CD4-positive, alpha-beta T cell treated with Interleukin-6 for 4 hours (primary cell): ENCODE results near the gene KRTAP2-1.
"Not testable (repeated sequence)": the region's sequence is repeated elsewhere in the genome, so short reads cannot be mapped to it uniquely, and the experiment has no call there.

Source experiments
- DNase-seq: peaks from one replicate; pipeline ENCODE4 v3.0.0-alpha.2; 2020; ENCODE audit warnings: mixed read lengths

The KRTAP2-1 gene

DNA sequence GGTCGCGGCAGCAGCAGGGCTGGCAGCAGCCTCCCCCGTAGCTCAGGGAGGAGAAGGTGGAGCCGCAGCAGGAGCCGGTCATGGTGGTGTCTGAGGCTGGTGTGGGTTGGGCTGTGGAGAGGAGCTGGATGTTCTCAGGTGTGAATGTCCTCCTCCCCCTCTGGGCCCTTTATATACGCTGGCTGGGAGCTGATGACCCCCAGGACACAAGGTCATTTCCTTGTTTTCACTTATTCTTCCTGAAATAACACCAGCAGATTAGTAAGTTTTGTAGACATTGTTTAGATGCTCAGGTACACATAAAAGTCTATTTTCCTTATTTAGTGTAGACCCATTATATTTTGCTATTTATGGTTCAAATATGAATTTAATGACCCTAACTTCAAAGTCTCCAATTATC, 8.0 kb upstream of the KRTAP2-1 start, which contains the start of gene KRTAP2-2:
Gene KRTAP2-2, minus strand, starts transcription at position 101 of the 400 bp plus-strand sequence. Its CDS starts 19 bp downstream, at position 82.
- DNase-seq, result not testable (repeated sequence)

DNA sequence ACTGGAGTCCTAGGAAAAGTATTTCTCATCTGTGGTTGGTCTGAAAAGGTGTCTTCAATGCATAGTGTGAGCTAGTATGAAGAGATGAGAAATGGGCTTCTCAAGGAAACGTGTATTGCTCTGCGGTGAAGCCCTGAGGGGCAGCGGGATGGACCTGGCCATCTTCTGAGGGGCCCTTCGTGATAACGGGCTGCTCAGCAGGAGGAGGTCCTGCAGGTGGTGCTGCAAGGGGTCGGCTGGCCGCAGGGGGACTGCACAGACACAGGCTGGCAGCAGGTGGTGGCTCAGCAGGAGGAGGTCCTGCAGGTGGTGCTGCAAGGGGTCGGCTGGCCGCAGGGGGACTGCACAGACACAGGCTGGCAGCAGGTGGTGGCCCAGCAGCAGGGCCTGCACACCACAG, 7.4 kb upstream of the KRTAP2-1 start:
- DNase-seq, result not testable (repeated sequence)

DNA sequence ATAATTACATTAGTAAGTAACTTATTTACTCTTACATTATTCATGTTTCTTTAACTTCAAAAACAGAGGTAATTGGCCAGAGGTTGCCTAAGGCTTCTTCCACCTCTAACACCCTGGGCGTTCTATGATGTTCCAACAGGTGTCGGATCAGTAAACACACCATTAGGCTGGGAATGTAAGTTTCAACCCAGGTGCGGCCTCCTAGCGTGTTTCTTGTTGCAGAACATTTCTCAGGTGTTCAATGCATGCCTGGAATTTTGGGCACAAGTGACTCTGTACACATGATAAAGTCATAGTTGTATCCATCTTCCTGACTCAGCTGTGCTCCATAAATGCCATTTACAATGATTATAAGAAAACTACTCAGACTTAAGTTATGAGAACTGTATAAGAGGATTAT, 6.9 kb upstream of the KRTAP2-1 start:
- no peak for DNase-seq

DNA sequence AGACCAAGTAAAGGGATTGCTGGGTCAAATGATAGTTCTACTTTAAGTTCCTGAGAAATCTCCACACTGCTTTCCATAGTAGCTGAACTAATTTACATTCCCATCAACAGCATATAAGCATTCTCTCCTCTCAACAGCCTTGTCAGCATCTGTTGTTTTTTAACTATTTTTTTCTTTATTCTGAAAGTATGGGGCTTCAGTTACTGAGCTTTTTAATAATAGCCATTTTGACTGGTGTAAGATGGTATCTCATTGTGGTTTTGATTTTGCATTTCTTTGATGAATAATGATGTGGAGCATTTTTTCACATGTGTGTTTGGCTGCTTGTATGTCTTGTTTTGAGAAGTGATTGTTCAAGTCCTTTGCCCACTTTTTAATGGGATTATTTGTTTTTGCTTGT, 5.5 kb upstream of the KRTAP2-1 start:
- no peak for DNase-seq

GRCh38 chr17:41049110-41049509, 2.0 kb upstream of the KRTAP2-1 start:
- no peak for DNase-seq

GRCh38 chr17:41048441-41048840, 1.3 kb upstream of the KRTAP2-1 start:
- DNase-seq, result no peak

DNA sequence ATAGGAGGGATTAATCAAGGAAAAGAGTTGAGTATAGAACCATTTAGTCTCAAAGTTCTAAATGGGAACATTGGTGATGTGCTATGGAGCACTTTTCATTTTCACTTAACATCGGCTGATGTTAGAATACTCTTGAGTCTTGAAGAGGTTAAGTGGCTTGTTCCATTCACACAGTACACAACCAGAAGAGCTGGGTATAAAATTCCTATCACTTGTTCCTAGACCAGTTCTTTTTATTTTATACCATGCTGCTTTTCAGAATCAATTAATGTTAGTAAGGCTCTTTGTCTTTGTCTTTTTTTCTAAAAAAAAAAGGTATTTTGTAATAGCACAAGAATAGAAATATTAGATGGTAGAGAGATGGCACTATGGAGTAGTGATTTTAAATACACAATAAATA, 4.2 kb downstream of the KRTAP2-1 start:
- DNase-seq, result no peak

GRCh38 chr17:41040783-41041571, 6.1 kb downstream of the KRTAP2-1 start, which contains the start of gene KRTAP1-1:
KRTAP1-1 (minus strand) TSS chr17:41041450; CDS start chr17:41041397, 53 bp downstream.
- DNase-seq, result not testable (repeated sequence)

DNA sequence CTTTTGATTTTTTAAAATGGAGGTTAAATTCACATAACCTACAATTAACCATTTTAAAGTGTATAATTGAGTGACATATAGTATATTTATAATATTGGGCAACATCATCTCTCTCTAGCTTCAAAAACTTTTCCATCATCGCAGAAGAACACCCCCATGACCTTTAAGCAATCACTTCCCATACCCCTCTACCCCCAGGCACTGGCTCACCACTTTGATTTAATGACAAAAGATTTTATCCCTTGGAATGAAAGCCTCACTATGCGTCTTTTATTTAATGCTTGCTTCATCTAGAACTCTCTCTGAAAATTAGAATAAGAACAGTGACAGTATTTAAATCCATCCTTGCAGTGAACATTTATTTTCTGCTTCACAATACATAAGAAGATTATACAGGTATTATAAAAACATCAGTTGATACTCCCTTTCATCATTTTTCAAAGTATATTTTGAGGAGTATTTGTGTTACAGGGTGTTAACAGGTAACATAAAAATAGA, 9.2 kb downstream of the KRTAP2-1 start:
- no peak for DNase-seq

DNA sequence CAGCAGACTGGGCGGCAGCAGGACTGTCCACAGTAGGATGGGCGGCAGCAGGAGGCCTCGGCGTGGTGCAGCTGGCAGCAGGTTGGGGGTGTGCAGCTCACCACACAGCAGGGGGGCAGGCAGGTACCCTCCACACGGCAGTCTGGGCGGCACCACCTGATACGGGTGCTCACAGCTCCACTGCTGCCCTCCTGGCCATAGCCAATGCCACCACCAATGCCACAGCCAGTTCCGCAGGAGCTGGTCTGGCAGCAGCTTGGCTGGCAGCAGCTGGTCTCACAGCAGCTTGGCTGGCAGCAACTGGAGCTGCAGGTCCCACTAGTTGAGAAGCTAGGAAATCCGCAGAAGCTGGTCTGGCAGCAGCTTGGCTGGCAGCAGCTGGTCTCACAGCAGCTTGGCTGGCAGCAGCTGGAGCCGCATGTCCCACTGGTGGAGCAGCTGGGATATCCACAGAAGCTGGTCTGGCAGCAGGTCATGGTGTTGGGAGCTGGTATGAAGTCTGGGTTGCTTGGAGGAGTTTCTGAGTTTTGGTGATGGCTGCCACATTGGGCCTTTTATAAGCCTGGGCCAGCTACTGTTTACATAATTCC, 12.7 kb downstream of the KRTAP2-1 start, which contains the start of gene KRTAP1-3:
Gene KRTAP1-3, minus strand, starts transcription at position 529 of the 590 bp plus-strand sequence. Its CDS starts 53 bp downstream, at position 476.
- not testable (repeated sequence) for DNase-seq

DNA sequence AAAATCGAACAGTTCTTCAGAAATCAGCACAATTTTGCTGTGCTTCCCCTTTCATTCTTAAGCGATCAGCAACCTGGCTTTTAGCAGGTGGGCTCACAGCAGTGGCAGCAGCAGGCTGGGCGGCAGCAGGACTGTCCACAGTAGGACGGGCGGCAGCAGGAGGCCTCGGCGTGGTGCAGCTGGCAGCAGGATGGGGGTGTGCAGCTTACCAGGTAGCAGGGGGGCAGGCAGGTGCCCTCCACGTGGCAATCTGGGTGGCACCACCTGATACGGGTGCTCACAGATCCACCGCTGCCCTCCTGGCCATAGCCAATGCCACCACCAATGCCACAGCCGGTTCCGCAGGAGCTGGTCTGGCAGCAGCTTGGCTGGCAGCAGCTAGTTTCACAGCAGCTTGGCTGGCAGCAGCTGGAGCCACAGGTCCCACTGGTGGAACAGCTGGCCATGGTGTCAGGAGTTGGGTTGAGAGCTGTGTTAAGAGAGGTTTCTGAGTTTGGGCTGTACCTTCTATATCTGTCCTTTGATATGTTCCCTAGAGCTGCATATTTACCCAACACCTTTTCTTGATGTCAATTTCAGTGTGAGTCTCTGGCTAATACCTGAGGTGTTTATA, 17.4 kb downstream of the KRTAP2-1 start, which contains the start of gene KRTAP1-4:
Gene KRTAP1-4, minus strand, starts transcription at position 563 of the 613 bp plus-strand sequence. Its CDS starts 117 bp downstream, at position 446.
- no peak for DNase-seq

- no peak for DNase-seq
These were observed 20.2 kb downstream of the KRTAP2-1 start, which contains the start of gene KRTAP1-5 for GRCh38 chr17:41026715-41027471. KRTAP1-5 (minus strand) TSS chr17:41027208; CDS start chr17:41027155, 53 bp downstream.

- no peak for DNase-seq
These were observed 22.4 kb downstream of the KRTAP2-1 start for GRCh38 chr17:41024697-41025096.

- DNase-seq, result no peak
These were observed 26.8 kb downstream of the KRTAP2-1 start for GRCh38 chr17:41020336-41020735.

- no peak for DNase-seq
These were observed 27.7 kb downstream of the KRTAP2-1 start for GRCh38 chr17:41019415-41019814.

GRCh38 chr17:41018541-41018940, 28.6 kb downstream of the KRTAP2-1 start:
- DNase-seq, result no peak

DNA sequence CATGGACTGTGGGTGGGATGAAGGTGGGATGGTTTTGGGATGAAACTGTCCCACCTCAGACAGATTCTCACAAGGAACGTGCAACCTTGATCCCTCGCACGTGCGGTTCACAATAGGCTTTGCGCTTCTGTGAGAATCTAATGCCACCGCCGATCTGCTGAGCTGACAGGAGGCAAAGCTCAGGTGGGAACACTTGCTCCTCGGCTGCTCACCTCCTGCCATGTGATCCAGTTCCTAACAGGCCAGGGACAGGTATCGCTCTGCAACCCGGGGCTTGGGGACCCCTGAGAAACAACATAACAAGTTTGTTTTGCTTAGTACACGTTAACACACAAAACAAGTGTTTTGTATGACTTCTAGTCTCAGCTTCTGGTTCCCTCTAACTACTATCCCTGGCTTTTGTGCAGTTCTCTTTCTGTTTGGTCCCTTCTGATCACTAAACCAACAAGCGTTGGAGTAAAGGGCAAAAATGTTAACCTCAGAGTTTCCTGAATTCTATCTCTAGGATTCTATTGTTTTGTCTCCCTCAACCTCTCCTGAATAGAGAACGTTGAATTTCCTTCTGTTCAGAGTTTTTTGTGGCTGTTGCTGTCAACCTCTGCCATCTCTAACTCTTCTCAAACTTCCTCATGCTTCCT, 30.4 kb downstream of the KRTAP2-1 start:
- no peak for DNase-seq

- DNase-seq, result no peak
These were observed 31.7 kb downstream of the KRTAP2-1 start for GRCh38 chr17:41015454-41015853.

DNA sequence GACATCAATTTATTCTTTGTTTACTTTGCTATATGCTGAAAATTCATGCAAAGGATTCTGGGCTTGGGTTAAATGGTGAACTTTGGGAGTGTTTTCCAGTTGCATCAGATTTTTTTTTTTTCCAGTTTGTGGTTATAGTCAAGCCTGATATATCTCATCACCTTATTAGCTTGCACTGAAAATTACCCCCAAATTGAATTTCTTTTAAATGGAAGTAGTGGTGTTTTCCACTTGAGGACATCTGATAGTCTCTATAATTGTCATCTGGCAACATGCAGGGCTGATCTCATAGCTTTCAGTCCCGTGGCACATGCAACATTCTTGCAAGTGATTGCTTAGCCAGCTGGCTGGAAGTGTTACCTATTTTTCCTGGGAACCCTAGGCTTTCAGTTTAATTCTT, 33.5 kb downstream of the KRTAP2-1 start:
- no peak for DNase-seq

DNA sequence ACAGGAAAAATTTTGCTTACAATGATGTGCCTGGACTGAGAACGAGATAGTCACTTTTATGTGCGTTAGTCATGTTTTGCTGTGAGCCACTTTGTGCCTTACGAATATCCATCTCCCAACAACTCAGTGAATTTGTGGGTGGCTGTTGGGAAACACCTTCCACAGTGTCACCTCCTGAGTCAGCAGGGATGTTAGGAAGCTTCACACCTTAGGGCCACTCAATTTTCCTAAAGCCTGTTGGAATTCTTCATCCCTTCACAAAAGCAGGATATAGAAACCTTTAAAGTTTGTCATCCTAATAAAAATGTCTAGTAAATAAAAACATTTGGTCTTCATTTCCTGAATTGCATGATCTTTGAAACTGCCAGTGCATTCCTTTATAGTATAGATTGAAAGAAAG, 33.9 kb downstream of the KRTAP2-1 start:
- DNase-seq, result no peak

- no peak for DNase-seq
These were observed 34.6 kb downstream of the KRTAP2-1 start for GRCh38 chr17:41012326-41013120.
